Measurements from ENCODE around the gene IGSF6. TPM values are rescaled to one million over a fixed set of nuclear protein-coding genes. Genes with fewer than 3 reads are reported as not detected.

IGSF6 gene
- total and polyA plus RNA-seq, 2 donors (not counting 1 experiment from before 2014, with no cell fraction given) = 0.33 to 1.3 TPM

DNA sequence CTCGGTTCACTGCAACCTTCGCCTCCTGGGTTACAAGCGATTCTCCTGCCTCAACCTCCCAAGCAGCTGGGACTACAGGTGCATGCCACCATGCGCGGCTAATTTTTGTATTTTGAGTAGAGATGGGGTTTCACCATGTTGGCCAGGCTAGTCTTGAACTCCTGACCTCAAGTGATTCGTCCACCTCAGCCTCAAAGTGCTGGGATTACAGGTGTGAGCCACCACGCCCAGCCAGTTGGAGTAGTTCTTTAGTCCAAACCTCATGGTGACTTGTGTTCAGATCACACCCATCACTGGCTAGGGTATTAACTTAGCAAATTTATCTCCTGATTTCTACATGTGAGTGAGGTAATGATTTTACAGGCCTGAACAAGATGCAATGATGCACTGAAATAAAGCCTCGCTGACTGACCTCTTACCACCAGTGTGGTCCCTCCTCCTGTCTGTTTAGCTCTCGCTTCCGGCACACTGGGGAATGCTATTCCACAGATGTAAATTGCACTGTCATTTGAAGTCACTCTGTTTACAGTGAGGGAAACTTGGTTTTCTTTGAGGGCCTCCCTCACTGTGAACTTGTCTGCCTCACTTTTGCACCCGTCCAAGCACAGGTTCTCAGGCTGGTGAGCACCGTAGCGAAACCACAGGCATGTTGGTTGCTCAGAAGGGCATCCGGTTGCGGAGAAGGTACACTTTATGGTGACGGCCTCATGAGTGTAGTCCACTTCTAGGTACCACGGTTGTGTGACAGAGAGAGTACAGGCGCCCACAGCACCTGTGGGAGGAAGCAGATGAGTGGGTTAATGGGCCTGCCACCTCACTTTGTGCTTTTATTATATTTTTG is 5.5 kb downstream of the IGSF6 start:
- Mint-ChIP-seq H3K27me3 (no peaks in the 10 kb centered on the region), H3K9me3 (ENCODE audit: insufficient read depth) (no peaks in the 10 kb centered on the region), H3K4me1 (peaks cover 69% of the 10 kb centered on the region), H3K27ac (peak overlapping the region; percentile 89), H3K4me3 (peak overlapping the region; percentile 73)
- DNase-seq (peak; percentile 77), ATAC-seq (ENCODE audit: low read depth) (peak; percentile 86)
- H3K9ac ChIP-seq (ENCODE audit: low read length) = peak overlapping the region; percentile 16
- H3K4me2 ChIP-seq (replicated peaks; ENCODE audit: low read depth, low read length, poor library complexity, severe bottlenecking) = peak overlapping the region; percentile 65
- H2AFZ ChIP-seq (ENCODE audit: insufficient read depth, low read depth, low read length, poor library complexity, severe bottlenecking) = peak overlapping the region; percentile 8
- H3K9me3 ChIP-seq (ENCODE audit: control extremely low read depth in 1 of 3, control insufficient read depth in 2 of 3, insufficient read depth in 1 of 3, low read length in 2 of 3) = no peaks in the 10 kb centered on the region
- TF ChIP-seq, protein P1, sequence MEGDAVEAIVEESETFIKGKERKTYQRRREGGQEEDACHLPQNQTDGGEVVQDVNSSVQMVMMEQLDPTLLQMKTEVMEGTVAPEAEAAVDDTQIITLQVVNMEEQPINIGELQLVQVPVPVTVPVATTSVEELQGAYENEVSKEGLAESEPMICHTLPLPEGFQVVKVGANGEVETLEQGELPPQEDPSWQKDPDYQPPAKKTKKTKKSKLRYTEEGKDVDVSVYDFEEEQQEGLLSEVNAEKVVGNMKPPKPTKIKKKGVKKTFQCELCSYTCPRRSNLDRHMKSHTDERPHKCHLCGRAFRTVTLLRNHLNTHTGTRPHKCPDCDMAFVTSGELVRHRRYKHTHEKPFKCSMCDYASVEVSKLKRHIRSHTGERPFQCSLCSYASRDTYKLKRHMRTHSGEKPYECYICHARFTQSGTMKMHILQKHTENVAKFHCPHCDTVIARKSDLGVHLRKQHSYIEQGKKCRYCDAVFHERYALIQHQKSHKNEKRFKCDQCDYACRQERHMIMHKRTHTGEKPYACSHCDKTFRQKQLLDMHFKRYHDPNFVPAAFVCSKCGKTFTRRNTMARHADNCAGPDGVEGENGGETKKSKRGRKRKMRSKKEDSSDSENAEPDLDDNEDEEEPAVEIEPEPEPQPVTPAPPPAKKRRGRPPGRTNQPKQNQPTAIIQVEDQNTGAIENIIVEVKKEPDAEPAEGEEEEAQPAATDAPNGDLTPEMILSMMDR (IDR thresholded peaks at IDR 0.05) = no peak
- no peak for TF ChIP-seq EZH2 (IDR thresholded peaks at IDR 0.05; ENCODE audit: borderline replicate concordance, insufficient read depth, low read depth, low read length, poor library complexity, severe bottlenecking)
- WGBS (ENCODE audit: insufficient coverage) = 9% methylated on average over 13 of the region's 18 CpGs
- no peaks in the 10 kb centered on the region for H3K36me3 ChIP-seq (replicated peaks in 1 of 2; ENCODE audit: control extremely low read depth in 1 of 2, control insufficient read depth in 1 of 2, extremely low read depth in 1 of 2, insufficient read depth in 2 of 2, low read length in 1 of 2)
- H3K27ac ChIP-seq (ENCODE audit: low read length in 2 of 2) = peak overlapping the region; percentile 83 to 92
- H3K4me3 ChIP-seq (ENCODE audit: control extremely low read depth in 1 of 5, extremely low read depth in 1 of 5, insufficient read depth in 1 of 5, low read depth in 2 of 5, low read length in 4 of 5) = peak overlapping the region in 2 of 5 experiments; percentile 2 to 8
- peaks cover 13% of the 10 kb centered on the region for H3K79me2 ChIP-seq (ENCODE audit: control insufficient read depth, insufficient read depth, low read length)
- CTCF ChIA-PET = interaction anchor here (1.3 to 10.2 kb wide), 4 partner anchors 10 to 63 kb away, joined by 3 to 159 read pairs (median 7); no protein-coding TSS in a partner anchor
- H4K20me1 ChIP-seq (ENCODE audit: control insufficient read depth, insufficient read depth, low read length, poor library complexity, severe bottlenecking) = no peaks in the 10 kb centered on the region
- intact Hi-C loops (cut with micrococcal nuclease) = loop anchor here (1.0 to 10.0 kb wide), 5 partner anchors 48 to 1788 kb away; partner anchors contain the start of genes METTL9 and UQCRC2
- POLR2A ChIA-PET = no interaction called here
- H3K27me3 ChIP-seq (replicated peaks in 1 of 4; ENCODE audit: control extremely low read depth in 1 of 4, control insufficient read depth in 3 of 4, insufficient read depth in 4 of 4, low read length in 3 of 4) = no peaks in the 10 kb centered on the region
- H3K4me1 ChIP-seq (ENCODE audit: control insufficient read depth in 2 of 2, insufficient read depth in 2 of 2, low read length in 2 of 2) = peaks cover 76 to 79% of the 10 kb centered on the region in 2 donors

All from B cell (primary cell).